Adrenal gland (tissue), 5 donors: Measurements from ENCODE around the gene CAMK2G.

Source experiments
- CTCF ChIP-seq, 6 experiments: fragments of 450-650 bp in 4 of 6; fragments of 200-600 bp in 2 of 6; sonication (generic) in 1 of 6; IDR thresholded peaks; 1 replicate in 5 of 6; 2 replicates in 1 of 6; pipeline versions ENCODE4 v1.5.1 to v1.8.0; 2016 to 2021; ENCODE audit warnings: antibody characterized with exemption in 6 of 6, mild to moderate bottlenecking in 2 of 6, moderate library complexity in 1 of 6
- POLR2A ChIP-seq, 2 donors: fragments of 450-650 bp; IDR thresholded peaks; one replicate each; pipeline ENCODE4 v1.6.1; 2017; ENCODE audit warnings: antibody characterized with exemption in 2 of 2, mild to moderate bottlenecking in 2 of 2, moderate library complexity in 1 of 2
- donor health status: DM: no; HTN: no; CAD: no.

DNA sequence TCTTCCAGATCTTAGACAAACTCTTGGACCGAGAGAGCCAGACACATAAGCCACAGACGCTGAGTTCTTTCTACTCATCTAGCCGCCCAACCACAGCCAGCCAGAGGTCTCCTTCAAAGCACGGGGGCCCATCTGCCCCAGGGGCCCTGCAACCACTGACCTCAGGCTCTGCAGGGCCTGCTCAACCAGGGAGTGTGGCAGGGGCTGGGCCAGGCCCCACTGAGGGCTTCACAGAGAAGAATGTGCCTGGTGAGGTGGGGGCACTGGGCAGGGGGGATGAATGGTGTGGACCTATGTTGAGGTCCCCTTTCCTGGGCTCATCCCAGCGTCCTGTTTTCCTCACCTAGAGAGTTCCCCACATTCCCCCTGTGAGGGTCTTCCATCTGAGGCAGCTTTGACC lies 77.6 kb downstream of the CAMK2G start:
- no peak for TF ChIP-seq CTCF (IDR thresholded peaks at IDR 0.05)
- no peak for TF ChIP-seq POLR2A (IDR thresholded peaks at IDR 0.05)
